Sigmoid colon (tissue), 4 donors: Measurements from ENCODE around the gene UBE2M.

Experiments
- EP300 ChIP-seq, 4 donors: sonication (generic); formaldehyde crosslinking; IDR thresholded peaks; one replicate each; pipeline ENCODE4 v1.6.1; 2017; ENCODE audit warnings: antibody characterized with exemption in 4 of 4
- POLR2A ChIP-seq, 2 donors: fragments of 450-650 bp; IDR thresholded peaks; one replicate each; pipeline ENCODE4 v1.6.1; 2016; ENCODE audit warnings: antibody characterized with exemption in 2 of 2, mild to moderate bottlenecking in 2 of 2, moderate library complexity in 2 of 2
- TF ChIP-seq, protein P1 (sequence below), 4 experiments: fragments of 450-650 bp in 3 of 4; fragments of 200-600 bp in 1 of 4; IDR thresholded peaks; one replicate each; pipeline ENCODE4 v1.5.1; 2016 to 2019; ENCODE audit warnings: antibody characterized with exemption in 4 of 4, mild to moderate bottlenecking in 3 of 4, moderate library complexity in 2 of 4

DNA sequence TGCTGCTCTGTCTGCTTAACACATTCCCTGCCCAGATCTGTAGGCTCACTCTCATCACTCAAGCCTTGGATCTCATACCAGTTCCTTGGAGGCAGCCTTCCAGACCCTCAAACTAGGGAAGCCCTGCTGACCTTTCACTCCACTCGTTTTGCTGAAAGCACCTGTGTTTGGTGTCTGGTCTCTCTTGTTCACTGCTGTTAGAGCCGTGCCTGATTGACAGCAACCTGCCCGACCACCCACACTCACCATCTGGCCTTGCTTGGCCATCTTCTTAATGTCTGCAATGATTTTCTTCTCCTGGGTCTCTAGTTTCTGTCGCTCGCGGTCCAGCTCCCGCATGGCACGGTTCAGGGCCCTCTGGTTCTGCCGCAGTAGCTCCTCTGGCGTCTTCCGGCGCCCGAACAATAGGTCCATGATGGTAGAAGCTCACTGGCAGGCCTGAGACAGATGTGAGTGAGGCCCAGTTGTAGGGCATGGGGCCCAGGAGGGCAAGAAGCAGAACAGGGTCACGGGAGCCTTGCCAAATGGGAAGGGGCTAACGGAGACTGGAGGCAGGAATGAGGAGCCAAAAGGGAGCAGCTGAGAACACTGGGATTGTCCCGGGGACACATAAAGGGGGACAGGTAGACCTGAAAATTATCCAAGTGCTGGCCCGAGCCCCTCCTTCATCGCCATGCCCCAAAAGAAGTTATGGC is 4.5 kb downstream of the UBE2M start:
- TF ChIP-seq, protein P1, sequence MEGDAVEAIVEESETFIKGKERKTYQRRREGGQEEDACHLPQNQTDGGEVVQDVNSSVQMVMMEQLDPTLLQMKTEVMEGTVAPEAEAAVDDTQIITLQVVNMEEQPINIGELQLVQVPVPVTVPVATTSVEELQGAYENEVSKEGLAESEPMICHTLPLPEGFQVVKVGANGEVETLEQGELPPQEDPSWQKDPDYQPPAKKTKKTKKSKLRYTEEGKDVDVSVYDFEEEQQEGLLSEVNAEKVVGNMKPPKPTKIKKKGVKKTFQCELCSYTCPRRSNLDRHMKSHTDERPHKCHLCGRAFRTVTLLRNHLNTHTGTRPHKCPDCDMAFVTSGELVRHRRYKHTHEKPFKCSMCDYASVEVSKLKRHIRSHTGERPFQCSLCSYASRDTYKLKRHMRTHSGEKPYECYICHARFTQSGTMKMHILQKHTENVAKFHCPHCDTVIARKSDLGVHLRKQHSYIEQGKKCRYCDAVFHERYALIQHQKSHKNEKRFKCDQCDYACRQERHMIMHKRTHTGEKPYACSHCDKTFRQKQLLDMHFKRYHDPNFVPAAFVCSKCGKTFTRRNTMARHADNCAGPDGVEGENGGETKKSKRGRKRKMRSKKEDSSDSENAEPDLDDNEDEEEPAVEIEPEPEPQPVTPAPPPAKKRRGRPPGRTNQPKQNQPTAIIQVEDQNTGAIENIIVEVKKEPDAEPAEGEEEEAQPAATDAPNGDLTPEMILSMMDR (IDR thresholded peaks at IDR 0.05) = no peak
- TF ChIP-seq POLR2A (IDR thresholded peaks at IDR 0.05) (no peak), EP300 (IDR thresholded peaks at IDR 0.05) (no peak)
